Stomach (tissue), 9 donors: ENCODE results near the gene TANC1. TPM values are rescaled to one million over a fixed set of nuclear protein-coding genes. Genes with fewer than 3 reads are reported as not detected.

Experiments used
- DNase-seq, 2 donors: peaks; one replicate each; pipeline versions ENCODE4 v3.0.0 to v3.0.0-alpha.2; 2013 to 2019
- H3K27ac ChIP-seq, 5 donors: fragments of 200-600 bp in 4 of 5; sonication (generic) in 4 of 5; one replicate each; pipeline ENCODE4 v1.5.1; 2013 to 2019; ENCODE audit warnings: mild to moderate bottlenecking in 1 of 5, moderate library complexity in 1 of 5
- H3K27me3 ChIP-seq, 3 donors: fragments of 200-600 bp; sonication (generic); one replicate each; pipeline ENCODE4 v1.5.1; 2017 to 2019; ENCODE audit warnings: mixed run types in 1 of 3
- H3K36me3 ChIP-seq, 4 donors: fragments of 200-600 bp; sonication (generic); 1 replicate in 3 of 4; 2 replicates in 1 of 4; pipeline ENCODE4 v1.5.1; 2016 to 2019
- H3K4me1 ChIP-seq, 4 donors: fragments of 200-600 bp; sonication (generic); one replicate each; pipeline ENCODE4 v1.5.1; 2016 to 2019
- H3K4me3 ChIP-seq, 4 donors: fragments of 200-600 bp; sonication (generic) in 3 of 4; one replicate each; pipeline ENCODE4 v1.5.1; 2016 to 2019; ENCODE audit warnings: mild to moderate bottlenecking in 1 of 4
- H3K9me3 ChIP-seq, 4 donors: fragments of 200-600 bp; sonication (generic); one replicate each; pipeline ENCODE4 v1.5.1; 2016 to 2019
- CTCF ChIP-seq, 7 experiments: fragments of 450-650 bp in 4 of 7; fragments of 200-600 bp in 3 of 7; sonication (generic) in 3 of 7; IDR thresholded peaks; one replicate each; pipeline ENCODE4 v1.5.1; 2016 to 2019; ENCODE audit warnings: antibody characterized with exemption in 7 of 7, control low read depth in 2 of 7, mild to moderate bottlenecking in 1 of 7
- EP300 ChIP-seq: sonication (generic); formaldehyde crosslinking; IDR thresholded peaks from one replicate; pipeline ENCODE4 v1.6.1; 2017; ENCODE audit warnings: antibody characterized with exemption
- POLR2A ChIP-seq, 4 donors: fragments of 450-650 bp; IDR thresholded peaks; one replicate each; pipeline ENCODE4 v1.6.1; 2016; ENCODE audit warnings: antibody characterized with exemption in 4 of 4, control low read depth in 2 of 4, mild to moderate bottlenecking in 1 of 4, moderate library complexity in 1 of 4
- POLR2AphosphoS5 ChIP-seq, 3 donors: sonication (generic); formaldehyde crosslinking; IDR thresholded peaks; one replicate each; pipeline ENCODE4 v1.6.1; 2016; ENCODE audit warnings: antibody characterized with exemption in 3 of 3
- WGBS, 5 donors: extraction: QIAGEN DNeasy Blood & Tissue Kit in 3 of 5; methylation state at CpG; one replicate each; pipeline versions ENCODE4 v1.1.5 to v1.1.7; 2013 to 2018; 5-methylcytosine and 5-hydroxymethylcytosine counted together
- intact Hi-C: fragments of 100-400 bp; cut with DNase I; formaldehyde crosslinking; loops from one replicate; pipeline ENCODE4 v1.15.1; 2023; ENCODE audit warnings: low total_unique reads
- polyA plus RNA-seq, 3 donors: library from polyadenylated mRNA; stranded (reverse); fragments of 200-250 nt; gene quantifications; one replicate each; pipeline ENCODE4 v1.2.3, GENCODE V29; 2013
- total RNA-seq, 5 donors: library from RNA; depleted of rRNA; stranded (reverse); fragments of >200 nt; gene quantifications; one replicate each; pipeline versions ENCODE4 v1.1.0 to v1.2.3, GENCODE V29; 2014 to 2016
- donor health status: healthy with polysubstance abuse.
- donor health status: Bipolar disorder and iron deficiency.
- donor health status: healthy.

TANC1 gene
- total and polyA plus RNA-seq, 8 donors: 4.9 to 59.7 (median 37.7) TPM

- Histone ChIP-seq H3K9me3 (no peaks in the 10 kb centered on the region), H3K4me1 (peaks cover 8 to 37% (median 16%) of the 10 kb centered on the region in 4 donors), H3K27me3 (no peaks in the 10 kb centered on the region), H3K27ac (no peak overlapping the region), H3K4me3 (no peak overlapping the region), H3K36me3 (peaks cover 8 to 48% (median 32%) of the 10 kb centered on the region in 4 donors)
- intact Hi-C loops: no loop called here
- no peak for DNase-seq
- 91 to 96% (median 94%) methylated on average over 13 to 15 of the region's 15 CpGs for WGBS, 5 donors
- TF ChIP-seq POLR2AphosphoS5 (IDR thresholded peaks at IDR 0.05) (no peak), EP300 (no peak), POLR2A (IDR thresholded peaks at IDR 0.05) (no peak), CTCF (IDR thresholded peaks at IDR 0.05) (no peak)
Observed at GRCh38 chr2:159204381-159205144, 236.1 kb downstream of the TANC1 start.

- TF ChIP-seq POLR2AphosphoS5 (IDR thresholded peaks at IDR 0.05): no peak
- TF ChIP-seq EP300: no peak
- no peak for TF ChIP-seq POLR2A (IDR thresholded peaks at IDR 0.05)
- no peak for TF ChIP-seq CTCF (IDR thresholded peaks at IDR 0.05)
- intact Hi-C loops: no loop called here
- Histone ChIP-seq H3K9me3 (no peaks in the 10 kb centered on the region), H3K36me3 (peaks cover 3 to 55% (median 27%) of the 10 kb centered on the region in 4 donors), H3K4me1 (peaks cover 3 to 14% (median 7%) of the 10 kb centered on the region in 4 donors), H3K27ac (no peak overlapping the region), H3K27me3 (no peaks in the 10 kb centered on the region), H3K4me3 (no peak overlapping the region)
- 88 to 95% (median 92%) methylated on average over 6 of the region's 6 CpGs for WGBS, 5 donors
- no peak for DNase-seq
Observed at GRCh38 chr2:159206736-159207380, 238.4 kb downstream of the TANC1 start.

- intact Hi-C loops: no loop called here
- no peaks in the 10 kb centered on the region for H3K9me3 ChIP-seq
- TF ChIP-seq CTCF (IDR thresholded peaks at IDR 0.05) (no peak), POLR2A (IDR thresholded peaks at IDR 0.05) (no peak), EP300 (no peak), POLR2AphosphoS5 (IDR thresholded peaks at IDR 0.05) (no peak)
- no peak overlapping the region for H3K4me3 ChIP-seq
- H3K36me3 ChIP-seq: peaks cover 3 to 63% (median 29%) of the 10 kb centered on the region in 4 donors
- H3K27me3 ChIP-seq: no peaks in the 10 kb centered on the region
- H3K27ac ChIP-seq: no peak overlapping the region
- WGBS, 5 donors: 74 to 95% (median 85%) methylated on average over 5 of the region's 5 CpGs
- peaks cover 0 to 4% (median 0%) of the 10 kb centered on the region in 4 donors for H3K4me1 ChIP-seq
- DNase-seq: no peak
Observed at GRCh38 chr2:159208438-159208837, 240.0 kb downstream of the TANC1 start.

GRCh38 chr2:159209341-159210306, 241.2 kb downstream of the TANC1 start:
- H3K9me3 ChIP-seq: no peaks in the 10 kb centered on the region
- intact Hi-C loops: no loop called here
- peaks cover 0 to 4% (median 0%) of the 10 kb centered on the region in 4 donors for H3K4me1 ChIP-seq
- peaks cover 3 to 60% (median 30%) of the 10 kb centered on the region in 4 donors for H3K36me3 ChIP-seq
- DNase-seq: peak; percentile 35 to 43
- no peak overlapping the region for H3K4me3 ChIP-seq
- H3K27ac ChIP-seq: peak overlapping the region in 2 of 5 donors; percentile 19 to 47
- TF ChIP-seq POLR2AphosphoS5 (IDR thresholded peaks at IDR 0.05): peak in 1 of 3 donors; percentile 47
- TF ChIP-seq EP300: no peak
- TF ChIP-seq CTCF (IDR thresholded peaks at IDR 0.05): no peak
- TF ChIP-seq POLR2A (IDR thresholded peaks at IDR 0.05): no peak
- 79 to 88% (median 87%) methylated on average over 15 of the region's 15 CpGs for WGBS, 5 donors
- no peaks in the 10 kb centered on the region for H3K27me3 ChIP-seq
